SK-N-SH (cell line): ENCODE measurements around the gene QTRT2. TPM values are rescaled to one million over a fixed set of nuclear protein-coding genes. Genes with fewer than 3 reads are reported as not detected.

Experiments
- CTCF ChIA-PET: fragments of 300-600, 350-600 bp; formaldehyde crosslinking; extraction: SDS; loops from one replicate; lab custom pipeline; 2021; lab: Yijun Ruan, JAX
- POLR2A ChIA-PET: fragments of 350-600 bp; sonication (Branson Sonifier 250); formaldehyde crosslinking; extraction: SDS; loops from one replicate; lab custom pipeline; 2020; ENCODE audit warnings: antibody characterized with exemption, inconsistent platforms; lab: Yijun Ruan, JAX
- DNase-seq: peaks from one replicate; pipeline ENCODE4 v3.0.0; 2012
- H2AFZ ChIP-seq: fragments of 200-600 bp; sonication (generic); 2 replicates; pipeline ENCODE4 v1.8.1; 2016; ENCODE audit warnings: antibody characterized with exemption, mild to moderate bottlenecking, low read depth
- H3F3A ChIP-seq: fragments of 200-600 bp; sonication (generic); replicated peaks from 2 replicates; pipeline ENCODE3; 2016; ENCODE audit warnings: antibody characterized with exemption, mild to moderate bottlenecking; ENCODE audit not compliant: insufficient read depth
- H3K27ac ChIP-seq, 2 experiments: fragments of 200-500 bp in 1 of 2; fragments of 200-600 bp in 1 of 2; sonication (Bioruptor generic) in 1 of 2; sonication (generic), shearing (Covaris generic) in 1 of 2; 2 replicates each; pipeline versions ENCODE4 v1.5.1 to v1.6.1; 2014 to 2016; ENCODE audit warnings: low read depth in 2 of 2, inconsistent platforms in 1 of 2, low read length in 1 of 2, mild to moderate bottlenecking in 1 of 2, mixed read lengths in 1 of 2
- H3K27me3 ChIP-seq: fragments of 200-600 bp; sonication (generic), shearing (Covaris generic); 2 replicates; pipeline ENCODE4 v1.6.1; 2016; ENCODE audit warnings: mixed run types; ENCODE audit not compliant: insufficient read depth
- H3K36me3 ChIP-seq, 2 experiments: fragments of 200-500 bp in 1 of 2; fragments of 200-600 bp in 1 of 2; sonication (Bioruptor generic) in 1 of 2; sonication (generic) in 1 of 2; replicated peaks in 1 of 2; 2 replicates each; pipeline versions ENCODE3 to v1.5.1; 2014 to 2016; ENCODE audit warnings: low read length in 1 of 2, mild to moderate bottlenecking in 1 of 2; ENCODE audit not compliant: insufficient read depth in 2 of 2, control insufficient read depth in 1 of 2
- H3K4me1 ChIP-seq, 2 experiments: fragments of 200-500 bp in 1 of 2; fragments of 200-600 bp in 1 of 2; sonication (Bioruptor generic) in 1 of 2; sonication (generic), shearing (Covaris generic) in 1 of 2; 2 replicates each; pipeline versions ENCODE4 v1.5.1 to v1.6.1; 2014 to 2016; ENCODE audit warnings: low read depth in 1 of 2, low read length in 1 of 2, mixed run types in 1 of 2; ENCODE audit not compliant: insufficient read depth in 2 of 2, control insufficient read depth in 1 of 2
- H3K4me2 ChIP-seq: fragments of 200-600 bp; sonication (generic), shearing (Covaris generic); 2 replicates; pipeline ENCODE4 v1.6.1; 2017; ENCODE audit warnings: mixed run types
- H3K4me3 ChIP-seq, 2 experiments: fragments of 200-500 bp in 1 of 2; fragments of 200-600 bp in 1 of 2; sonication (Bioruptor generic) in 1 of 2; sonication (generic), shearing (Covaris generic) in 1 of 2; 2 replicates each; pipeline versions ENCODE4 v1.5.1 to v1.8.1; 2014 to 2016; ENCODE audit warnings: low read depth in 2 of 2, inconsistent platforms in 1 of 2, low read length in 1 of 2, mild to moderate bottlenecking in 1 of 2, mixed read lengths in 1 of 2, moderate library complexity in 1 of 2
- H3K79me2 ChIP-seq: fragments of 200-600 bp; sonication (generic); 2 replicates; pipeline ENCODE4 v1.8.1; 2017; ENCODE audit warnings: mild to moderate bottlenecking; ENCODE audit not compliant: insufficient read depth
- H3K9ac ChIP-seq: fragments of 200-600 bp; sonication (generic); 2 replicates; pipeline ENCODE4 v1.6.1; 2017; ENCODE audit warnings: mixed run types
- H3K9me2 ChIP-seq: fragments of 200-600 bp; sonication (generic); 2 replicates; pipeline ENCODE4 v1.6.1; 2017; ENCODE audit warnings: mixed run types
- H3K9me3 ChIP-seq: fragments of 200-600 bp; sonication (generic); 2 replicates; pipeline ENCODE4 v1.6.1; 2017; ENCODE audit warnings: mixed run types, mild to moderate bottlenecking, moderate library complexity
- H4K20me1 ChIP-seq: fragments of 200-600 bp; sonication (generic); 2 replicates; pipeline ENCODE4 v1.6.1; 2017; ENCODE audit warnings: mild to moderate bottlenecking, mixed run types; ENCODE audit not compliant: insufficient read depth
- CHD2 ChIP-seq: fragments of 150-350 bp; IDR thresholded peaks from 2 replicates; pipeline ENCODE4 v1.6.1; 2018; ENCODE audit warnings: low read length; ENCODE audit not compliant: partially characterized antibody
- EP300 ChIP-seq, 2 experiments: IDR thresholded peaks; 2 replicates each; pipeline versions ENCODE4 v1.4.0 to v1.6.1; 2012; ENCODE audit warnings: borderline replicate concordance in 1 of 2, low read depth in 1 of 2, low read length in 1 of 2
- GATA2 ChIP-seq: sonication (generic); formaldehyde crosslinking; IDR thresholded peaks from 2 replicates; pipeline ENCODE4 v1.5.0; 2020; ENCODE audit warnings: mild to moderate bottlenecking, missing genetic modification reagents
- MAX ChIP-seq: IDR thresholded peaks from 2 replicates; pipeline ENCODE4 v1.4.0; 2012; ENCODE audit warnings: low read depth
- PBX3 ChIP-seq: IDR thresholded peaks from 2 replicates; pipeline ENCODE4; 2012
- POLR2AphosphoS5 ChIP-seq: IDR thresholded peaks from 2 replicates; pipeline ENCODE4 v1.6.1; 2012; ENCODE audit warnings: low read depth, low read length
- RFX5 ChIP-seq: IDR thresholded peaks from 2 replicates; pipeline ENCODE4 v1.6.1; 2012; ENCODE audit warnings: mild to moderate bottlenecking, improper control_type of control experiment, low read length
- RXRA ChIP-seq: IDR thresholded peaks from 2 replicates; pipeline ENCODE4 v1.4.0; 2012; ENCODE audit warnings: low read depth, mild to moderate bottlenecking, borderline replicate concordance
- SIN3A ChIP-seq: IDR thresholded peaks from 2 replicates; pipeline ENCODE4 v1.6.1; 2012; ENCODE audit warnings: low read depth, mild to moderate bottlenecking, low read length, moderate library complexity, borderline replicate concordance
- TEAD4 ChIP-seq: IDR thresholded peaks from 2 replicates; pipeline ENCODE4 v1.4.0; 2012; ENCODE audit warnings: mild to moderate bottlenecking, borderline replicate concordance; ENCODE audit not compliant: insufficient read depth
- USF1 ChIP-seq: IDR thresholded peaks from 2 replicates; pipeline ENCODE4 v1.4.0; 2012; ENCODE audit warnings: low read depth, borderline replicate concordance
- USF2 ChIP-seq: fragments of 150-350 bp; IDR thresholded peaks from 2 replicates; pipeline ENCODE4 v1.6.1; 2017; ENCODE audit warnings: antibody characterized with exemption, low read length, low read depth, borderline replicate concordance
- YY1 ChIP-seq: IDR thresholded peaks from 2 replicates; pipeline ENCODE4 v1.4.0; 2012; ENCODE audit warnings: low read depth, mild to moderate bottlenecking
- WGBS: methylation state at CpG from one replicate; pipeline ENCODE4 v1.1.6; 2017; ENCODE audit warnings: low lambda C conversion rate; 5-methylcytosine and 5-hydroxymethylcytosine counted together
- polyA plus RNA-seq, 3 experiments: library from polyadenylated mRNA; depleted of rRNA; stranded (reverse); fragments of >200 nt; gene quantifications; 2 replicates each; pipeline ENCODE4 v1.2.3, GENCODE V29; 2012

QTRT2 gene
- polyA plus RNA-seq, 1 of the 3 experiments (the other 2 are of a cell fraction), result 6.2 TPM

- TF ChIP-seq USF2, result no peak
- no peak for TF ChIP-seq POLR2AphosphoS5
Observed at GRCh38 chr3:114083112-114083511, 26.6 kb downstream of the QTRT2 start (continued).

- Histone ChIP-seq H3K9me3 (no peaks in the 10 kb centered on the region), H3K9me2 (no peaks in the 10 kb centered on the region), H3K36me3 (peaks cover 32 to 49% of the 10 kb centered on the region in 2 experiments), H3K79me2 (no peaks in the 10 kb centered on the region), H3K27me3 (no peaks in the 10 kb centered on the region), H2AFZ (no peak overlapping the region), H3K27ac (no peak overlapping the region), H3F3A (peaks cover 6% of the 10 kb centered on the region), H3K4me1 (no peaks in the 10 kb centered on the region), H3K9ac (no peak overlapping the region), H4K20me1 (no peaks in the 10 kb centered on the region), H3K4me2 (no peak overlapping the region), H3K4me3 (no peak overlapping the region)
- ChIA-PET CTCF (no interaction called here), POLR2A (no interaction called here)
- WGBS, result 64% methylated on average over 2 of the region's 2 CpGs
- no peak for DNase-seq
- TF ChIP-seq RFX5 (no peak), YY1 (no peak), TEAD4 (no peak), PBX3 (no peak), RXRA (no peak), MAX (no peak)
Observed at GRCh38 chr3:114086356-114086755, 29.8 kb downstream of the QTRT2 start.

- Histone ChIP-seq H3K9me2 (no peaks in the 10 kb centered on the region), H2AFZ (no peak overlapping the region), H3K79me2 (no peaks in the 10 kb centered on the region), H3K27ac (no peak overlapping the region), H3F3A (peaks cover 10% of the 10 kb centered on the region), H4K20me1 (no peaks in the 10 kb centered on the region), H3K4me2 (no peak overlapping the region), H3K4me1 (0 out of 4 replicates have a peak, but pooled peaks cover 0 to 9% of the 10 kb centered on the region in 2 experiments), H3K9ac (no peak overlapping the region), H3K9me3 (no peaks in the 10 kb centered on the region), H3K36me3 (peaks cover 17 to 29% of the 10 kb centered on the region in 2 experiments), H3K4me3 (no peak overlapping the region), H3K27me3 (no peaks in the 10 kb centered on the region)
- ChIA-PET POLR2A (no interaction called here), CTCF (interaction anchor here (1.6 kb wide), 1 partner anchor 11 kb away, joined by 3 read pairs; no protein-coding TSS in a partner anchor)
- DNase-seq, result no peak
- no peak for TF ChIP-seq RXRA
- no peak for TF ChIP-seq TEAD4
- TF ChIP-seq EP300 (IDR thresholded peaks at IDR 0.05; ENCODE audit: borderline replicate concordance in 1 of 2, low read depth in 1 of 2, low read length in 1 of 2), result no peak
- no peak for TF ChIP-seq SIN3A
- TF ChIP-seq USF1, result no peak
- no peak for TF ChIP-seq CHD2
- TF ChIP-seq GATA2, result no peak
Observed at GRCh38 chr3:114089675-114090074, 33.1 kb downstream of the QTRT2 start.
